K562 (cell line): ENCODE measurements around the gene SPATA2. TPM values are rescaled to one million over a fixed set of nuclear protein-coding genes. Genes with fewer than 3 reads are reported as not detected.

Source experiments
- ATF1 ChIP-seq, 2 experiments: fragments of 450-650 bp in 1 of 2; IDR thresholded peaks; 2 replicates each; pipeline ENCODE4 v1.6.1; 2016; ENCODE audit warnings: missing compliant biosample characterization in 1 of 2, missing genetic modification characterization in 1 of 2
- CBX3 ChIP-seq, 2 experiments: IDR thresholded peaks; 1 replicate in 1 of 2; 2 replicates in 1 of 2; pipeline ENCODE4 v1.6.1; 2012; ENCODE audit warnings: inconsistent platforms in 2 of 2, low read length in 2 of 2, borderline replicate concordance in 1 of 2, control low read depth in 1 of 2
- CREM ChIP-seq: IDR thresholded peaks from 2 replicates; pipeline ENCODE4 v1.6.1; 2014; ENCODE audit warnings: antibody characterized with exemption, low read depth
- CTBP1 ChIP-seq: fragments of 450-650 bp; IDR thresholded peaks from 2 replicates; pipeline ENCODE4 v1.6.1; 2016; ENCODE audit warnings: borderline replicate concordance
- EHMT2 ChIP-seq: fragments of 450-650 bp; IDR thresholded peaks from 2 replicates; pipeline ENCODE4 v1.6.1; 2018; ENCODE audit warnings: antibody characterized with exemption
- ELF2 ChIP-seq: fragments of 250-450 bp; sonication (Bioruptor Pico); IDR thresholded peaks from 2 replicates; pipeline ENCODE4 v1.5.0; 2021; ENCODE audit warnings: mild to moderate bottlenecking
- HDAC1 ChIP-seq, 2 experiments: fragments of 450-650 bp; IDR thresholded peaks; 2 replicates each; pipeline ENCODE4 v1.6.1; 2016 to 2017; ENCODE audit warnings: inconsistent platforms in 1 of 2, mild to moderate bottlenecking in 1 of 2, moderate library complexity in 1 of 2
- KLF6 ChIP-seq: fragments of 250-450 bp; sonication (Bioruptor Pico); IDR thresholded peaks from 2 replicates; pipeline ENCODE4 v1.4.0; 2020; ENCODE audit warnings: mild to moderate bottlenecking, moderate library complexity, borderline replicate concordance
- NFRKB ChIP-seq: fragments of 450-650 bp; IDR thresholded peaks from 2 replicates; pipeline ENCODE4 v1.6.1; 2016; ENCODE audit warnings: low read depth
- NONO ChIP-seq, 2 experiments: fragments of 200-400 bp in 1 of 2; fragments of 450-650 bp in 1 of 2; formaldehyde crosslinking in 1 of 2; IDR thresholded peaks; 2 replicates each; pipeline ENCODE4 v1.6.1; 2017; ENCODE audit warnings: low read depth in 2 of 2, mild to moderate bottlenecking in 2 of 2, moderate library complexity in 2 of 2, low read length in 1 of 2
- PHF20 ChIP-seq: fragments of 450-650 bp; IDR thresholded peaks from 2 replicates; pipeline ENCODE4 v1.6.1; 2018; ENCODE audit not compliant: partially characterized antibody
- RBM39 ChIP-seq: fragments of 200-400 bp; formaldehyde crosslinking; optimal IDR thresholded peaks from 2 replicates; pipeline ENCODE3; 2018; ENCODE audit warnings: low read depth, low read length
- SMARCA5 ChIP-seq: fragments of 450-650 bp; IDR thresholded peaks from 2 replicates; pipeline ENCODE4 v1.6.1; 2016
- SOX6 ChIP-seq: fragments of 450-650 bp; IDR thresholded peaks from 2 replicates; pipeline ENCODE4 v1.6.1; 2014; ENCODE audit warnings: mild to moderate bottlenecking
- TAF1 ChIP-seq: IDR thresholded peaks from 2 replicates; pipeline ENCODE4 v1.6.1; 2011; ENCODE audit warnings: mild to moderate bottlenecking, low read length, moderate library complexity; ENCODE audit not compliant: insufficient read depth, control insufficient read depth, severe bottlenecking; ENCODE audit errors: extremely low read depth
- ZNF311 ChIP-seq: fragments of 250-450 bp; sonication (Bioruptor Pico); IDR thresholded peaks from 2 replicates; pipeline ENCODE4 v1.4.0; 2020; ENCODE audit warnings: mild to moderate bottlenecking, moderate library complexity
- ZNF316 ChIP-seq: fragments of 450-650 bp; IDR thresholded peaks from 2 replicates; pipeline ENCODE4 v1.6.1; 2016
- ZNF707 ChIP-seq: fragments of 250-450 bp; sonication (Bioruptor Pico); conservative IDR thresholded peaks from 2 replicates; pipeline ENCODE4 v1.8.0; 2022; ENCODE audit warnings: inconsistent platforms, mild to moderate bottlenecking, moderate library complexity
- polyA plus RNA-seq, 8 experiments: library from polyadenylated mRNA; depleted of rRNA in 4 of 8; stranded (reverse) in 5 of 8; unstranded in 3 of 8; fragments of >200 nt; fragmentation: Nextera tagmentation in 2 of 8; fragmentation: Illumina TruSeq in 1 of 8; extraction: Ambion mirVana in 2 of 8; extraction: Trizol in 1 of 8; gene quantifications; 2 replicates each; pipeline versions ENCODE4 v1.2.1 to v1.2.3, GENCODE V29; 2011 to 2014; ENCODE audit warnings: inconsistent platforms in 1 of 8, missing spikeins in 1 of 8
- total RNA-seq, 7 experiments: library from RNA; depleted of rRNA in 6 of 7; stranded (reverse); fragments of >200 nt in 6 of 7; fragmentation: Illumina TruSeq in 2 of 7; extraction: Trizol in 2 of 7; gene quantifications; 2 replicates each; pipeline versions ENCODE4 v1.2.1 to v1.2.3, GENCODE V29; 2011 to 2021; ENCODE audit warnings: low replicate concordance in 1 of 7
- TF ChIP-seq, protein P1 (sequence below): fragments of 250-450 bp; sonication (Bioruptor Pico); IDR thresholded peaks from 2 replicates; pipeline ENCODE4 v1.5.0; 2021
- TF ChIP-seq, protein P2 (sequence below): fragments of 450-650 bp; IDR thresholded peaks from 2 replicates; pipeline ENCODE4 v1.7.1; 2018; ENCODE audit warnings: mild to moderate bottlenecking, low read depth; ENCODE audit not compliant: partially characterized antibody
- TF ChIP-seq, protein P3 (sequence below), 2 experiments: IDR thresholded peaks; 2 replicates each; pipeline ENCODE4 v1.6.1; 2012; ENCODE audit warnings: improper control_type of control experiment in 2 of 2, low read depth in 2 of 2, low read length in 2 of 2, borderline replicate concordance in 1 of 2

Gene SPATA2
- total and polyA plus RNA-seq, 9 of the 15 experiments (the other 6 are each of a cell fraction or from before 2014, with no cell fraction given), result 0.46 to 8.2 (median 2.7) TPM

DNA sequence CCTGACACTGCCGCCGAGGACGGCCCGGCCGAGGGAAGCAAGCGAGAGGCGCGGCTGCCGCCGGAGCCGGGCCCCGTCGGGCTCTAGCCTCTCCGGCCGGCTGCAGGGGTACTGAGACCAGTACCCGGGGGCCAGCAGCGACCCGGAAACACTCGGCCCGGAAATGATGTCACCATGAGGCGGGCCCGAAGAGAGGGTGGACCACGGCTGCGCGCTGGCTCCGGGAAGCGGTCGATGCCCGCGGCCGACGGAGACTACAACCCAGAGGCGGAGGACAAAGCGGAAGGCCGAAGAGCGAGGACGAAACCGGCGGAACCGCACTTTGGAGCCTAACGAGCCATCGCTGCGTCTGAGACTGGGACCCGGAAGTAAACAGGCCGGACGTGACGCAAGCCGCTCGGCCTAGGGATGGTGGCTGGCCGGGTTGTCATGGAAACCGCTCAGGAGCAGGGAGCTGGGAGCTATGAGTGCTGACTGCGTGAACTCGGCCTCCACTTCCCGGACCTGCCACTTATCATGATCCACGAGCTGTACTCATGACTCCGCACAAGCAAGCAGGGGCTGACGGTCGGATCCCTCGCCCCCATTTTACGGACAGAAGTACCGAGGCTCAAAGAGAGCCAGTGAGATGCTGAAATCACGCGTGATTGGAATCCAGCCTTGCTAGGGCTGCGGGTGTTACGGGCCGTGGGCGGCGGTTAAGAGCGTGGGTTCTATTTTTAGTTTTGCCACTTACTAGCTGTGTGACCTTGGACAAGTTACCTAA is at the start of gene SPATA2 (continued):
- TF ChIP-seq TAF1 (peak; percentile 85), EHMT2 (peak; percentile 61; the same call in 1 of the 2 replicates), ELF2 (CRISPR knock-in tag) (peak; percentile 55; the same call in 1 of the 2 replicates), CBX3 (IDR thresholded peaks at IDR 0.05; ENCODE audit: borderline replicate concordance in 1 of 2, low read length in 2 of 2) (no peak), SMARCA5 (peak; percentile 100), ZNF311 (CRISPR knock-in tag) (0 out of 2 replicates have a peak, but pooled peaks have one; percentile 19), NONO (IDR thresholded peaks at IDR 0.05; ENCODE audit: low read depth in 2 of 2, low read length in 1 of 2) (peak in 1 of 2 experiments; percentile 49; a peak in 2 of 4 replicates), NFRKB (peak; percentile 42; the same call in 1 of the 2 replicates), CTBP1 (peak; percentile 61; the same call in 1 of the 2 replicates), CREM (peak; percentile 97), ZNF316 (peak; percentile 77), HDAC1 (IDR thresholded peaks at IDR 0.05) (peak; percentile 66 to 91; a peak in 3 of 4 replicates), ATF1 (CRISPR knock-in tag; IDR thresholded peaks at IDR 0.05) (0 out of 2 replicates have a peak, but pooled peaks have one; percentile 8), ATF1 (tag; IDR thresholded peaks at IDR 0.05) (peak; percentile 99), ZNF707 (peak; percentile 26; the same call in 1 of the 2 replicates), RBM39 (peak; percentile 58), KLF6 (CRISPR knock-in tag) (no peak), SOX6 (0 out of 2 replicates have a peak, but pooled peaks have one; percentile 34), PHF20 (peak; percentile 88)
- TF ChIP-seq, protein P1, sequence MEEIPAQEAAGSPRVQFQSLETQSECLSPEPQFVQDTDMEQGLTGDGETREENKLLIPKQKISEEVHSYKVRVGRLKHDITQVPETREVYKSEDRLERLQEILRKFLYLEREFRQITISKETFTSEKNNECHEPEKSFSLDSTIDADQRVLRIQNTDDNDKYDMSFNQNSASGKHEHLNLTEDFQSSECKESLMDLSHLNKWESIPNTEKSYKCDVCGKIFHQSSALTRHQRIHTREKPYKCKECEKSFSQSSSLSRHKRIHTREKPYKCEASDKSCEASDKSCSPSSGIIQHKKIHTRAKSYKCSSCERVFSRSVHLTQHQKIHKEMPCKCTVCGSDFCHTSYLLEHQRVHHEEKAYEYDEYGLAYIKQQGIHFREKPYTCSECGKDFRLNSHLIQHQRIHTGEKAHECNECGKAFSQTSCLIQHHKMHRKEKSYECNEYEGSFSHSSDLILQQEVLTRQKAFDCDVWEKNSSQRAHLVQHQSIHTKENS (CRISPR knock-in tag), result no peak
- TF ChIP-seq, protein P2, sequence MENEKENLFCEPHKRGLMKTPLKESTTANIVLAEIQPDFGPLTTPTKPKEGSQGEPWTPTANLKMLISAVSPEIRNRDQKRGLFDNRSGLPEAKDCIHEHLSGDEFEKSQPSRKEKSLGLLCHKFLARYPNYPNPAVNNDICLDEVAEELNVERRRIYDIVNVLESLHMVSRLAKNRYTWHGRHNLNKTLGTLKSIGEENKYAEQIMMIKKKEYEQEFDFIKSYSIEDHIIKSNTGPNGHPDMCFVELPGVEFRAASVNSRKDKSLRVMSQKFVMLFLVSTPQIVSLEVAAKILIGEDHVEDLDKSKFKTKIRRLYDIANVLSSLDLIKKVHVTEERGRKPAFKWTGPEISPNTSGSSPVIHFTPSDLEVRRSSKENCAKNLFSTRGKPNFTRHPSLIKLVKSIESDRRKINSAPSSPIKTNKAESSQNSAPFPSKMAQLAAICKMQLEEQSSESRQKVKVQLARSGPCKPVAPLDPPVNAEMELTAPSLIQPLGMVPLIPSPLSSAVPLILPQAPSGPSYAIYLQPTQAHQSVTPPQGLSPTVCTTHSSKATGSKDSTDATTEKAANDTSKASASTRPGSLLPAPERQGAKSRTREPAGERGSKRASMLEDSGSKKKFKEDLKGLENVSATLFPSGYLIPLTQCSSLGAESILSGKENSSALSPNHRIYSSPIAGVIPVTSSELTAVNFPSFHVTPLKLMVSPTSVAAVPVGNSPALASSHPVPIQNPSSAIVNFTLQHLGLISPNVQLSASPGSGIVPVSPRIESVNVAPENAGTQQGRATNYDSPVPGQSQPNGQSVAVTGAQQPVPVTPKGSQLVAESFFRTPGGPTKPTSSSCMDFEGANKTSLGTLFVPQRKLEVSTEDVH, result peak; percentile 96
- TF ChIP-seq, protein P3, sequence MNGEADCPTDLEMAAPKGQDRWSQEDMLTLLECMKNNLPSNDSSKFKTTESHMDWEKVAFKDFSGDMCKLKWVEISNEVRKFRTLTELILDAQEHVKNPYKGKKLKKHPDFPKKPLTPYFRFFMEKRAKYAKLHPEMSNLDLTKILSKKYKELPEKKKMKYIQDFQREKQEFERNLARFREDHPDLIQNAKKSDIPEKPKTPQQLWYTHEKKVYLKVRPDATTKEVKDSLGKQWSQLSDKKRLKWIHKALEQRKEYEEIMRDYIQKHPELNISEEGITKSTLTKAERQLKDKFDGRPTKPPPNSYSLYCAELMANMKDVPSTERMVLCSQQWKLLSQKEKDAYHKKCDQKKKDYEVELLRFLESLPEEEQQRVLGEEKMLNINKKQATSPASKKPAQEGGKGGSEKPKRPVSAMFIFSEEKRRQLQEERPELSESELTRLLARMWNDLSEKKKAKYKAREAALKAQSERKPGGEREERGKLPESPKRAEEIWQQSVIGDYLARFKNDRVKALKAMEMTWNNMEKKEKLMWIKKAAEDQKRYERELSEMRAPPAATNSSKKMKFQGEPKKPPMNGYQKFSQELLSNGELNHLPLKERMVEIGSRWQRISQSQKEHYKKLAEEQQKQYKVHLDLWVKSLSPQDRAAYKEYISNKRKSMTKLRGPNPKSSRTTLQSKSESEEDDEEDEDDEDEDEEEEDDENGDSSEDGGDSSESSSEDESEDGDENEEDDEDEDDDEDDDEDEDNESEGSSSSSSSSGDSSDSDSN (IDR thresholded peaks at IDR 0.05; ENCODE audit: borderline replicate concordance in 1 of 2, low read depth in 2 of 2, low read length in 2 of 2), result 0 out of 4 replicates have a peak, but pooled peaks of 1 of the 2 experiments have one; percentile 7
